ENCODE results near the gene DDX53.

DDX53 gene

GRCh38 chrX:22999696-23000223 lies at the start of gene DDX53:
Gene DDX53 (plus strand): TSS chrX:22999960. CDS start chrX:23000058, 98 bp downstream.
- Mint-ChIP-seq H3K9me3 (peaks cover 7% of the 10 kb centered on the region), H3K27me3 (no peaks in the 10 kb centered on the region), H3K36me3 (ENCODE audit: insufficient read depth) (peaks cover 2% of the 10 kb centered on the region), H3K27ac (ENCODE audit: low read depth) (no peak within 1 kb of the TSS), H3K4me3 (no peak within 1 kb of the TSS), H3K4me1 (no peaks in the 10 kb centered on the region)
- DNase-seq (ENCODE audit: low spot score in 2 of 2) (no peak), ATAC-seq (replicated peaks; ENCODE audit: extremely low read depth, poor library complexity, severe bottlenecking) (no peak)

- Mint-ChIP-seq H3K27me3 (no peaks in the 10 kb centered on the region), H3K9me3 (peaks cover 20% of the 10 kb centered on the region)
- no peak for DNase-seq (ENCODE audit: low spot score in 2 of 2)
Observed at GRCh38 chrX:22950269-22951266, 49.2 kb upstream of the DDX53 start.

GRCh38 chrX:22952010-22952409 lies 47.8 kb upstream of the DDX53 start:
- H3K27ac Mint-ChIP-seq (ENCODE audit: low read depth): no peak overlapping the region
- H3K4me1 Mint-ChIP-seq: no peaks in the 10 kb centered on the region
- no peak overlapping the region for H3K4me3 Mint-ChIP-seq
- H3K9me3 Mint-ChIP-seq: peaks cover 20% of the 10 kb centered on the region
- no peaks in the 10 kb centered on the region for H3K27me3 Mint-ChIP-seq
- DNase-seq (ENCODE audit: low spot score in 2 of 2) (no peak), ATAC-seq (replicated peaks; ENCODE audit: extremely low read depth, poor library complexity, severe bottlenecking) (no peak)
- no peaks in the 10 kb centered on the region for H3K36me3 Mint-ChIP-seq (ENCODE audit: insufficient read depth)

More at GRCh38 chrX:22950269-22951266, 49.2 kb upstream of the DDX53 start:
- Mint-ChIP-seq H3K4me3 (no peak overlapping the region), H3K27ac (ENCODE audit: low read depth) (no peak overlapping the region), H3K4me1 (no peaks in the 10 kb centered on the region), H3K36me3 (ENCODE audit: insufficient read depth) (no peaks in the 10 kb centered on the region)
- no peak for ATAC-seq (replicated peaks; ENCODE audit: extremely low read depth, poor library complexity, severe bottlenecking)

GRCh38 chrX:22958250-22958649 lies 41.5 kb upstream of the DDX53 start:
- DNase-seq (ENCODE audit: low spot score in 2 of 2): no peak
- Mint-ChIP-seq H3K36me3 (ENCODE audit: insufficient read depth) (no peaks in the 10 kb centered on the region), H3K4me3 (no peak overlapping the region), H3K9me3 (peaks cover 5% of the 10 kb centered on the region), H3K27me3 (no peaks in the 10 kb centered on the region), H3K4me1 (no peaks in the 10 kb centered on the region), H3K27ac (ENCODE audit: low read depth) (no peak overlapping the region)
- ATAC-seq (replicated peaks; ENCODE audit: extremely low read depth, poor library complexity, severe bottlenecking): no peak

GRCh38 chrX:22959204-22959920 lies 40.4 kb upstream of the DDX53 start:
- no peak for ATAC-seq (replicated peaks; ENCODE audit: extremely low read depth, poor library complexity, severe bottlenecking)
- Mint-ChIP-seq H3K36me3 (ENCODE audit: insufficient read depth) (no peaks in the 10 kb centered on the region), H3K27me3 (no peaks in the 10 kb centered on the region)

GRCh38 chrX:22963196-22963595 lies 36.6 kb upstream of the DDX53 start:
- DNase-seq (ENCODE audit: low spot score in 2 of 2) (no peak), ATAC-seq (replicated peaks; ENCODE audit: extremely low read depth, poor library complexity, severe bottlenecking) (no peak)
- Mint-ChIP-seq H3K4me1 (no peaks in the 10 kb centered on the region), H3K36me3 (ENCODE audit: insufficient read depth) (no peaks in the 10 kb centered on the region), H3K27me3 (no peaks in the 10 kb centered on the region), H3K9me3 (no peaks in the 10 kb centered on the region), H3K27ac (ENCODE audit: low read depth) (no peak overlapping the region), H3K4me3 (no peak overlapping the region)

More at GRCh38 chrX:22959204-22959920, 40.4 kb upstream of the DDX53 start:
- Mint-ChIP-seq H3K4me3 (no peak overlapping the region), H3K27ac (ENCODE audit: low read depth) (no peak overlapping the region), H3K4me1 (no peaks in the 10 kb centered on the region), H3K9me3 (peaks cover 5% of the 10 kb centered on the region)
- no peak for DNase-seq (ENCODE audit: low spot score in 2 of 2)

GRCh38 chrX:22968494-22968893 lies 31.3 kb upstream of the DDX53 start:
- no peaks in the 10 kb centered on the region for H3K27me3 Mint-ChIP-seq
- H3K27ac Mint-ChIP-seq (ENCODE audit: low read depth): no peak overlapping the region
- H3K36me3 Mint-ChIP-seq (ENCODE audit: insufficient read depth): no peaks in the 10 kb centered on the region
- no peaks in the 10 kb centered on the region for H3K4me1 Mint-ChIP-seq
- H3K9me3 Mint-ChIP-seq: no peaks in the 10 kb centered on the region
- DNase-seq (ENCODE audit: low spot score in 2 of 2) (no peak), ATAC-seq (replicated peaks; ENCODE audit: extremely low read depth, poor library complexity, severe bottlenecking) (no peak)
- no peak overlapping the region for H3K4me3 Mint-ChIP-seq

GRCh38 chrX:22969411-22969810 lies 30.3 kb upstream of the DDX53 start:
- Mint-ChIP-seq H3K27me3 (no peaks in the 10 kb centered on the region), H3K36me3 (ENCODE audit: insufficient read depth) (no peaks in the 10 kb centered on the region), H3K4me1 (no peaks in the 10 kb centered on the region), H3K9me3 (no peaks in the 10 kb centered on the region), H3K27ac (ENCODE audit: low read depth) (no peak overlapping the region), H3K4me3 (no peak overlapping the region)
- no peak for DNase-seq (ENCODE audit: low spot score in 2 of 2)
- no peak for ATAC-seq (replicated peaks; ENCODE audit: extremely low read depth, poor library complexity, severe bottlenecking)

- H3K36me3 Mint-ChIP-seq (ENCODE audit: insufficient read depth): no peaks in the 10 kb centered on the region
- ATAC-seq (replicated peaks; ENCODE audit: extremely low read depth, poor library complexity, severe bottlenecking) (no peak), DNase-seq (ENCODE audit: low spot score in 2 of 2) (no peak)
- no peaks in the 10 kb centered on the region for H3K27me3 Mint-ChIP-seq
- no peaks in the 10 kb centered on the region for H3K4me1 Mint-ChIP-seq
- no peaks in the 10 kb centered on the region for H3K9me3 Mint-ChIP-seq
- no peak overlapping the region for H3K27ac Mint-ChIP-seq (ENCODE audit: low read depth)
- H3K4me3 Mint-ChIP-seq: no peak overlapping the region
Observed at GRCh38 chrX:22970861-22971260, 28.9 kb upstream of the DDX53 start.

- no peak for ATAC-seq (replicated peaks; ENCODE audit: extremely low read depth, poor library complexity, severe bottlenecking)
- no peak overlapping the region for H3K4me3 Mint-ChIP-seq
- no peak for DNase-seq (ENCODE audit: low spot score in 2 of 2)
Observed at GRCh38 chrX:22974616-22975015, 25.1 kb upstream of the DDX53 start.

GRCh38 chrX:22975786-22976185 lies 24.0 kb upstream of the DDX53 start:
- no peaks in the 10 kb centered on the region for H3K27me3 Mint-ChIP-seq
- no peak for ATAC-seq (replicated peaks; ENCODE audit: extremely low read depth, poor library complexity, severe bottlenecking)
- no peak overlapping the region for H3K27ac Mint-ChIP-seq (ENCODE audit: low read depth)
- H3K4me3 Mint-ChIP-seq: no peak overlapping the region
- H3K4me1 Mint-ChIP-seq: no peaks in the 10 kb centered on the region
- no peaks in the 10 kb centered on the region for H3K36me3 Mint-ChIP-seq (ENCODE audit: insufficient read depth)
- no peak for DNase-seq (ENCODE audit: low spot score in 2 of 2)
- no peaks in the 10 kb centered on the region for H3K9me3 Mint-ChIP-seq

More at GRCh38 chrX:22974616-22975015, 25.1 kb upstream of the DDX53 start:
- Mint-ChIP-seq H3K27me3 (no peaks in the 10 kb centered on the region), H3K36me3 (ENCODE audit: insufficient read depth) (no peaks in the 10 kb centered on the region), H3K9me3 (no peaks in the 10 kb centered on the region), H3K4me1 (no peaks in the 10 kb centered on the region), H3K27ac (ENCODE audit: low read depth) (no peak overlapping the region)

GRCh38 chrX:22985958-22986357 lies 13.8 kb upstream of the DDX53 start:
- DNase-seq (ENCODE audit: low spot score in 2 of 2): no peak
- no peaks in the 10 kb centered on the region for H3K27me3 Mint-ChIP-seq
- H3K9me3 Mint-ChIP-seq: peaks cover 6% of the 10 kb centered on the region
- no peak for ATAC-seq (replicated peaks; ENCODE audit: extremely low read depth, poor library complexity, severe bottlenecking)
- no peaks in the 10 kb centered on the region for H3K36me3 Mint-ChIP-seq (ENCODE audit: insufficient read depth)
- no peak overlapping the region for H3K27ac Mint-ChIP-seq (ENCODE audit: low read depth)
- no peaks in the 10 kb centered on the region for H3K4me1 Mint-ChIP-seq
- no peak overlapping the region for H3K4me3 Mint-ChIP-seq

Measured in central memory CD8-positive, alpha-beta T cell (primary cell).